8988T (cell line): ENCODE results near the gene EPDR1.
"Not testable (repeated sequence)": the region's sequence is repeated elsewhere in the genome, so short reads cannot be mapped to it uniquely, and the experiment has no call there.

Experiments used
- DNase-seq: peaks from one replicate; pipeline ENCODE4 v3.0.0; 2011

The EPDR1 gene

GRCh38 chr7:37930226-37930948, 9.9 kb downstream of the EPDR1 start:
- no peak for DNase-seq

GRCh38 chr7:37932543-37932942, 12.1 kb downstream of the EPDR1 start:
- no peak for DNase-seq

DNA sequence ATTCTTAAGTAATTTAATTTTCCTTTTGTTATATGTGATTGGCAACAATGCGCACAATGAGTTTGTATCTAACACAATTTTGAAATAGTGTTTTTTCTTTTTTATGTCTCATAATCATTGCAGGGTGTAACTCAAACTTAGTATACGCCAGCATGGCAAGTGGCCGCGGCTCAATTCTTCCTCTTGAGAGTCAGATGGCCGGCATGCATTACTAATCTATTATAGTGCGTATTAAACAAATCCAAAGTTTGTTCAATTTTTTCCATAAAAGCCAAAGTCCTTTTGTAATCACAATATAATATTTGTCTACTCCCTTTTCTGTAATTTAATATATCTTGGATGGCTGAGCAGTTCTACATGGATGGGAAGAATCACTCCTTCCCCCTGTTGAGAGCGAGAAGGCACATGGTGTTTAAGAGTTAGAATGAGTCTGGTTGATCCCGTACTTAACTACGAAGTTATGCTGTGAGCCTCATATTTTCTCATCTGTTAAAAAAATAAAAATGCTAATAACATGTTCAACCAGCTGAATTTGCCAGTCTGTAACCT, 12.7 kb downstream of the EPDR1 start:
- no peak for DNase-seq

GRCh38 chr7:37942934-37943610, 22.6 kb downstream of the EPDR1 start:
- no peak for DNase-seq

DNA sequence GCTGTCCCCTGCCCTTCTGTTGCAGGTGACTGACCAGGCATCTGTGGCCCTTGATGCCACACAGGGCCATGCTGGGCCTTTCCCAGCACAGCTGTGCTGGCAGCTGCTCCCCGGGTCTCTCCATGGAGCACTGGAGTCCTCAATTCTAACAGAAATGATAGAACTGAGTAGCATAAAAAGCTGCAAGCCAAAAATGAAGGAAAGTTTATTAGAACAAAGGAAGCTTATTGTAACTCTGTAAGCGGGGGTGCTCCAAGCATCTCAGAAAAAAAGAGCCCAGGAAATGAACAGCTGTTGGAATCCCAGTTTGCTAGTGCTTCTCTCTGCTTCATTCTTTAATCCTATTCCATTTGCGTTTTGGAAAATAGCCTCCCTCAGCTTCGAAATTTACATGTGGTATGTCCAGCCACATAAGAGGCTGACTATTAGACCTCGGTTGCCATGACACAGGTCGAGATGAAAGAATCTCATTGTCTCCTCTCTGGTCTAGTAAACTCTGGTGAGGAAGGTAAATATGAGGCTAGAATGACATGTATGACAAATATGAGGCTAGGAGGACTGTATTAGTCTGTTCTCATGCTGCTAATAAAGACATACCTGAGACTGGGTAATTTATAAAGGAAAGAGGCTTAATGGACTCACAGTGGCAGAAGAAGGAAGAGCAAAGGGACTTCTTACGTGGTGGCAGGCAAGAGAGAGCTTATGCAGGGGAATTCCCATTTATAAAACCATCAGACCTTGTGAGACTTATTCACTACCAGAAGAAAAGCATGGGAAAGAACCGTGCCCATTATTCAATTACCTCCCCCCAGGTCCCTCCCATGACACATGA, 23.7 kb downstream of the EPDR1 start:
- DNase-seq: no peak

DNA sequence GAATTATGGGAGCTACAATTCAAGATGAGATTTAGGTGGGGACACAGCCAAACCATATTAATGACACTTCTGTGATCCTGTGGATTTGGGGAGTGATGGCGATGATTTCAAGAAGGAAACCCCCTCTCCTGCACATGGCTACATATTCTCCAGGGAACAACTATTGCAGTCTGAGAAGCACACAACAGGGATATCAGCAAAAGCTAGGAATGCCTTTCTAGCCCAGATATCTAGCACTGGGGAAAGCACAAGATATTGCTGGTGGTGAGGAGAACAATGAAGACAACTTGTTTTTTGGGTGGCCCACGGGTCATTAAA, 24.3 kb downstream of the EPDR1 start:
- DNase-seq: no peak

DNA sequence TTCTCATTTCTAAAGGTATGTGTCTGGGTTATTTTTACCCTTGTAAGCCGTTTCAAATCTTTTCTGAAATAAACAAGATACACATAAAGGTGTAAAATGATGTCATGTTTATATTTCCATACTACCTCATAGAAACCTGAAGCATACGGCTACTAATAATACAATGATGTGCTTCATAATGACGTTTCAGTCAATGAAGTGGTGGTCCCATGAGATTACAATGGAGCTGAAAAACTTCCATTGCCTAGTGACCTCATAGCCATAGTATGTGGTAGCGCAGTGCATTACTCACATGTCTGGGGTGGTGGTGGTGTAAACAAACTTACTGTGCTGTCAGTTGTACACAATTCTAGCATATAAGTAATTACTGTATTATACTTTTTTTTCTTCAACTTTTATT, 24.9 kb downstream of the EPDR1 start:
- no peak for DNase-seq

GRCh38 chr7:37947138-37947940, 26.9 kb downstream of the EPDR1 start:
- DNase-seq: no peak

DNA sequence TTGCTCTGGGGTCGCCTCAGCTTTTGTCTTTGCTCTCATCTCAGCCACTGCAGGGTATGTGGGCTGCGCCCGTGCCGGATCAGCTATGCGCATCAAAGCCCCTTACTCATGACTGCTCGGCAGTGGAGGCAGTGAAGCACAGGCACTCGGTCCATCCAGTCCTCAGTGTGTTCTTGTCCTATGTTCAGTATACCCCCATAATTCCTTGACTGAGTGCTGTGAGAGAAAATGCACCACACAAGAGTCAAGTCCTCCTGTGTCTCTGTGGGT, 27.4 kb downstream of the EPDR1 start:
- no peak for DNase-seq

- no peak for DNase-seq
These were observed 31.8 kb downstream of the EPDR1 start for GRCh38 chr7:37952240-37952639.

GRCh38 chr7:37954217-37954616, 33.8 kb downstream of the EPDR1 start:
- not testable (repeated sequence) for DNase-seq

DNA sequence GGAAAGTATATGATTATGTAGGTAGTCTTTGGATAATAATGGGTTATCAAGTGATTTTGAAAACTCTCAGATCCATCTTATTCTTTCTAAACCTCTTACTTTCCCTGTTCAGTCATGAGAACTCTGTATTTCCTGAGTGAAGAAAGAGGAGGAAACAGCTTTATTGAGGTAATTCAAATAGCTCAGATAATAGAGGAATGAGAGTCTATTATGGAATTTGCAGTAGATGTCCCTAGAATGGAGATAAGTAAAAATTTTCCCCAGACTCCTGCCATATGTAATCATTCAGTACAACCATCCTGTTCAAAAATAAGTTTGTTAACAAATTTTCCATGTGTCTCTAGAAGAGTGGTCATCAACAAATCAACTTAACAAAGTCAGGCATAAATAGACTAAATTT, 36.4 kb downstream of the EPDR1 start:
- DNase-seq: no peak

- no peak for DNase-seq
These were observed 37.0 kb downstream of the EPDR1 start for GRCh38 chr7:37957221-37957970.

- no peak for DNase-seq
These were observed 40.0 kb downstream of the EPDR1 start for GRCh38 chr7:37960483-37960882.

DNA sequence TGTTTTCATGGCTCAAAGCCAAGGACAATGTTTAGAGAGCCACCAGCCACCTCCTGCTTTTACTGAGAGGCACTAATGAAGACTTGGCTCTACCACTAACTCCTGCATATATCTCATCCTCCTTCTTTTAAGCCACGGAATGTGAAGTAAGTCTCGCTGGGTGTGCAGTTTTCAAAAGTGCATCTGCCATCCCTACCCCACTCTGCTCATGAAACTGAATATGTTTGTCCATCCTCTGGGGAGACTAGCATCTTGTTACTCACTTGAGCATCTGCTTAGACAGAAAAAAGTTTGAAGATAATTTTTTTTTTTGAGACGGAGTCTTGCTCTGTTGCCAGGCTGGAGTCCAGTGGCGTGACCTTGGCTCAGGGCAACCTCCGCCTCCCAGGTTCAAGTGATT, 40.8 kb downstream of the EPDR1 start:
- no peak for DNase-seq

DNA sequence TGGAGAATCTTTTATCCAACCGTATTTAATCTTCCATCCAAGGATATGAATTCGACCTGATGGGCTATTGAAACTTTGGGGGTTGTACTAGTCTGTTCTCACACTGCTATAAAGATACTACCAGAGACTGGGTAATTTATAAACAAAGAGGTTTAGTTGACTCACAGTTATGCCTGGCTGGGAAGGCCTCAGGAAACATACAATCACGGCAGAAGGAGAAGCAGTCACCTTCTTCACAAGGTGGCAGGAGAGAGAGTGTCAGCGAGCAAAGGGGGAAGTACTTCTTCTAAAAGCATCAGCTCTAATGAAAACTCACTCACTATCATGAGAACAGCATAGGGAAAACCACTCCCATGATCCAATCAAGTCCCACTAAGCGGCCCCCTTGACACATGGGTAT, 43.8 kb downstream of the EPDR1 start:
- no peak for DNase-seq

- DNase-seq: no peak
These were observed 49.8 kb downstream of the EPDR1 start for GRCh38 chr7:37970211-37970610.

GRCh38 chr7:37971491-37971890, 51.1 kb downstream of the EPDR1 start:
- no peak for DNase-seq

DNA sequence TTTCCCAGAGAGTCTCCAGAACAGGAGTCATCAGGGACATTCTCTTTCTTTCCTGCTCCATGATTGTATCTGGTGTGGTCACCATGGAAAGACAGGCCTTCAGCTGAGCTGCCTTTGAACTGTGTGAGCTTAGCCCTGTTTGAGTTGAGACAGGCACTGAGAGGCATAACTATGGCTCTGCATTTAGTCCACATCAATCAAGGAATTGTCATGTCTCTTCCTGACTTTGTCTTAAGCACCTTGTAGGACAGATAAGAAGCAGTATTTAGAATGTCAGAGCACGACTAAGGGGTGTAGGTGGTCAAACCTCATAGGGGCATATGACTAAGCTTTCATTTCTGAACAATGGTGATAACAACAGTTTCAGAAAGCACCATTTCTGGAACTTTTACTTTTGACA, 53.5 kb downstream of the EPDR1 start:
- DNase-seq: no peak

DNA sequence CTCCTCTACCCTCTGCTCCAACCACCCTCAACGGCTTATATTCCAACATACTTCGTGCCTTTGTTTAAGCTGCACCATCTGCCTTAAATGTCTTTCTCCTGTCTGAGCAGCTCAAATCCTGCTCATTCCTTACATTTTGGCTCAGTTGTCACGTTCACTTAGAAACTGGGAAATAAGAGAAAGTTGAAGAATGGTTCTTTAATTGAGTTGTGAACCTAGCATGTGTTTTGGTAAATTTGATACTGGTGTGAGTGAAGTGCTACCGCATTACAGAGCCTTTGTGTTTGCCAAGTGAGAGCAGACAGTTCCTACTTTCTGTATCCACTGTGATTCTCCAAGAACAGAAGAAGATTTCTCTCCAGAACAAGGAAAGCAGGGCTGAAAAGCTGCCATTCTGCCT, 54.3 kb downstream of the EPDR1 start:
- DNase-seq: no peak

GRCh38 chr7:37977243-37977642, 56.8 kb downstream of the EPDR1 start:
- no peak for DNase-seq

- no peak for DNase-seq
These were observed 61.2 kb downstream of the EPDR1 start for GRCh38 chr7:37981664-37982063.
